ENCODE data around the gene CKAP2L. TPM values are rescaled to one million over a fixed set of nuclear protein-coding genes. Genes with fewer than 3 reads are reported as not detected.

Gene CKAP2L
- total and polyA plus RNA-seq, 9 of the 15 experiments (the other 6 are each of a cell fraction or from before 2014, with no cell fraction given), result 10.4 to 21.9 (median 14.2) TPM

DNA sequence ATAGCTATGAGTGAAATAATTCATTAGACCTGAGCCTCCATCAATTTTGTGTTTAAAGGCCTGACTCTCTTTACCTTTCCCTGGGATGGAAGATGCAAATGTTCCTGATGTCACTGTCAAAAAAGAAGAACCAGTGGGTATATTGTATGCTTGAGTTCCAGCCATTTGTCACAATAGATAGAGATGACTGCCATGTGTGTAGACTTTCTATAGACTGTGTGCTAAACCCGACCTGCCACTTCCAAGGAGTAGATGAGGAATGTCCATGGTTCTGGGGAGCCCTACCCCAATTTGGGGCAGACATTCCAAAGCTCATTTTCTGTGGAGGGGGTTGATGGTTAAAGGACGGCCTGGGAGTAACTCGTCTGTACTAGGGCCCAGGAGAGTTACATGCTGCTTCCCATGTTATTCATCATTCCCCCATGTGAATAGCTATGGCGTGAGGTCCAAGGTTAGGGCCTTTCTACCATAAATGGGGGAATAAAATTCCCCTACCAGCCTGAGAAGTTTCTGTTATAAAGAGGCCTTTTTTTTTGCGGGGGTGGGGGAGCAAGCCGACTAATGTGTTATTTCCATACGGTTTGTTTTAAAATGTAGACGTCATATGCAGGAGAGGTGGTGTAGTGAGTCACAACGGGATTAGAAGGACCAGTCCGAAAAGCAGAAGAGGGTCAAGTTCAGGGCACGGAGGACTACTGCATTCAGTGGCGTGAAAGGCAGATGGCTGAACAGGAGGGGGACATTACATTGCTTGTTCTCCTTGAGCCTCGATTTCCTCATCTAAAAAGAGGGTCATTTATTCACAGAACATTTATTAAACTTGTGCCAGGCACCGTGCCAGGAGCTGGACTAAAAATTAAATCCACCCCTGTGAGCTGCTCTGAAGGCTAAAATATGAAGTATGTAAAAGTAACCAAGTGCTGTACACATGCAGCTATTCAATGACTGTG is 48.2 kb upstream of the CKAP2L start (continued):
- TF ChIP-seq MGA (IDR thresholded peaks at IDR 0.05) (peak; percentile 59), EP300 (IDR thresholded peaks at IDR 0.05; ENCODE audit: low read length) (0 out of 2 replicates have a peak, but pooled peaks have one; percentile 21), ZNF592 (IDR thresholded peaks at IDR 0.05) (peak; percentile 24; the same call in 1 of the 2 replicates), CXXC5 (CRISPR knock-in tag; IDR thresholded peaks at IDR 0.05) (peak; percentile 22; the same call in 1 of the 2 replicates), CTCFL (IDR thresholded peaks at IDR 0.05; ENCODE audit: borderline replicate concordance, insufficient read depth, low read depth, low read length, poor library complexity, severe bottlenecking) (no peak)
